SH-SY5Y (cell line): ENCODE results near the gene STAMBPL1.

Experiments used
- GATA2 ChIP-seq: IDR thresholded peaks from 2 replicates; pipeline ENCODE4 v1.6.1; 2011; ENCODE audit warnings: mild to moderate bottlenecking, low read depth, low read length
- GATA3 ChIP-seq: IDR thresholded peaks from 2 replicates; pipeline ENCODE4 v1.6.1; 2011; ENCODE audit warnings: low read depth, mild to moderate bottlenecking, low read length, moderate library complexity

DNA sequence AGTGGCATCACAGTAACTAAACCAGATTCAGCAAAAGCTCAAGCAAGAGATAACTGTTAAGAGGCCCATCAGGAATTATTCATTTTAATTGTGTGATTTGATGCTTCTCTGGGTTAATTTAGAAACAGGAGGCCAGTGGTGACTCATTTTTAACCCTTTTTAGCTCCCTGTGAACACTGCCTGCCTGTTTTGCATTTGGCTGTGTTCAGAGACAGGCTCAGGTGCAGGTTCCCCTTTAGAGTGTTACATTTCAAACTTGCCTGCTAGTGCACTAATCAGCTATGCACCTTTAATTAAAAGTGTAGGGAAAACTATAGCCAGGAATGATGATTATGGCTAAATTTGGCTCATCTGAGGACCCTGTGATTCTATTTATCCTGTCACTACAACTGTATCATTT is 6.5 kb downstream of the STAMBPL1 start:
- TF ChIP-seq GATA3 (no peak), GATA2 (no peak)
